GM18505 (cell line): Measurements from ENCODE around the gene SPTLC3.

Experiments used
- ATAC-seq: cut with Tn5 transposase; IDR thresholded peaks from one replicate; pipeline ENCODE4 v1.9.1; 2021; ENCODE audit not compliant: unreplicated experiment
- POLR2A ChIP-seq: IDR thresholded peaks from 4 replicates; pipeline ENCODE4 v1.6.1; 2011; ENCODE audit warnings: borderline replicate concordance; ENCODE audit not compliant: insufficient read depth, insufficient read length; ENCODE audit errors: extremely low read depth

Gene SPTLC3

DNA sequence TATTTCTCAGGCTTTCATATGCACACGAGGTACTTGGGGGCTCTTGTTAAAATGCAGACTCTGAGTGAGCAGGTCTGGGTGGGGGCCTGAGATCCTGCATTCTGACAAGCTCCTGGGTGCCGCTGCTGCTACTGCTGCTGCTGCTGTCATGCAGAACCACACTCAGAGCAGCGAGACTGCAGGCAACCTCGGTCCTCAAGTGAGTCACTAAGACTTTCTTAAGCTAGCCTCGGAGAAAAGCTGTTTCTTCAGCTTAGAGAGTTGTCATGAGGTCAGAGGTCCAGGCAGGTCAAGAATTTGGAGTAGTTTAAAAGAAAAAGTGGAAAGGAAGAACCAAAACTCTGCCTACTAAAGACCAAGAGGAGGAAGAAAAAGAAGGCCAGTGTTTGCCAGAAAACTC, 92.9 kb downstream of the SPTLC3 start:
- ATAC-seq = no peak
- TF ChIP-seq POLR2A = no peak

DNA sequence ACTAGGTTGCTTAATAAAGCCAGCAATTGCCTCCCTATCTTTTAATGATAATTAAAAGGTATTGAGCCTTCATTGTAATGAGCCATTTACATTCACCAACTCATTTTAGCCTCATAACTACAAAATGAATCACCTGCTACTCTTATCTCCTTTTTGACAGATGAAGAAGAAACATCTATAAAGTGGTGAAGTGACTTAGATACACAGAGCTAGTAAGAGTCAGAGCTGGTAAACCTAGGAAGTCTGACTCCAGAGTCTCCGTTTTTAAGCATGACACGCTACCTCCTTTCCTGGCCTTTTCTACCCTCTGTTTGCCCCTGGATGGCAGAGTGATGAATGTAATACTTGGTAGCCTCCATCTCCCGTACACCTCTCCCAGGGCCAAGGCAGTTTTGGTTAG, 93.5 kb downstream of the SPTLC3 start:
- TF ChIP-seq POLR2A = no peak
- ATAC-seq = no peak

DNA sequence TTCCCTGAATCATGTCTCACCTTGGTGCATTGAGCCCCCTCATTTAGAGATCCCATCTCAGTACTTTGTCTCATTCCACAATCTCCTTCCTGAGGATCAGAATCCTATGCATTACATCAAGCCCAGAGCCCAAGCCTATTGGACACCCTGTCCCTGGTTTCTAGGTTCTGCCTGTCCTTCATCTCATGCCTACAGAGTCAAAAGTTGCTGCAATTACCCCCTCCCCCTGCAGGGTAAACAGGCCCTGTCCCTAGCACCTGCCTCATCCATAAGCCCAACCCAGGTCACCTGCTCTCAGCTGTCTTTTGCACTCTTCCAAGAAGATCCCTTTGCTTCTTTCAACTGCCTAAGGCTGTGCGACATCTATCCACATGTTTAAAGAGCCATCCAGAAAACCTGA, 93.9 kb downstream of the SPTLC3 start:
- no peak for ATAC-seq
- no peak for TF ChIP-seq POLR2A

- TF ChIP-seq POLR2A = no peak
- no peak for ATAC-seq
Measured at GRCh38 chr20:13105039-13105438, 96.3 kb downstream of the SPTLC3 start.

GRCh38 chr20:13105864-13106457, 97.2 kb downstream of the SPTLC3 start:
- TF ChIP-seq POLR2A = no peak
- no peak for ATAC-seq

DNA sequence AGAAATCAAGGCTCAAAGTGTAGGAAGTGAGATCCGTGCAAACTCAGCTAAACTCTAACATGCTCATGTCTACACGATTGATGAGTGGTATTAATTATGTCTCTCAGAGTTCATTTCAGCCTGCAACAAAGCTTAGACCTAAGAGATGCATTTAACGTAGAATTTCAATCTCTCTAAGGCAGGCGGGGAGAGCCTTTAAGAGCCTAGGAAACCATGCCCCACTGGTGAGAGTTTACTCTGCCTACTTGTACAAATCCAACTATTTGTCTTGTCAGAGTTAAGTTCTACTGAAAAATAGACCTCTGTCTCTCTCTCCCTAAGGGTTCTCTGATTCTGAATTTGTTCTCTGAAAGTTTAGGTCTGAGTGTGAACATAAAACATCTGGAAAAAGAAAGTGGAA, 100.9 kb downstream of the SPTLC3 start:
- no peak for ATAC-seq
- TF ChIP-seq POLR2A = no peak

DNA sequence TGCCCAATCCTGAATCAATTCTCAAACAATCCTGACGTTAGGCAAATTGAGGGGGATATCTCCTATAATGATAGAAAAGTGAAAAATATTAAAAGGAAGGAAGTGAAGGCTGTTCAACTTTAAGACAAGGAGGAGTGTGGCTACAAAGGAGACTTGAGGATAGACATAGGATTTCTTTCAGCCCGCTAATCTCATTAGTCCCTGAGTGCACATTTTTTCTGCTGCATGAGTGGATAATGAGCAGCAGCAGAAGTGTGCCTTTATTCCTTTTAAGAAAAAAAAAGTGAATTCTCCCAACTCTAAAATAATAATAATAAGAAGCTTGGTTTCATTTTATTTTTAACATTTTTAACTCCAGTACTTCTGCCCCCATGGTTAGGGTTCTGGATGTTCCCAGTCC, 102.0 kb downstream of the SPTLC3 start:
- TF ChIP-seq POLR2A = no peak
- no peak for ATAC-seq

DNA sequence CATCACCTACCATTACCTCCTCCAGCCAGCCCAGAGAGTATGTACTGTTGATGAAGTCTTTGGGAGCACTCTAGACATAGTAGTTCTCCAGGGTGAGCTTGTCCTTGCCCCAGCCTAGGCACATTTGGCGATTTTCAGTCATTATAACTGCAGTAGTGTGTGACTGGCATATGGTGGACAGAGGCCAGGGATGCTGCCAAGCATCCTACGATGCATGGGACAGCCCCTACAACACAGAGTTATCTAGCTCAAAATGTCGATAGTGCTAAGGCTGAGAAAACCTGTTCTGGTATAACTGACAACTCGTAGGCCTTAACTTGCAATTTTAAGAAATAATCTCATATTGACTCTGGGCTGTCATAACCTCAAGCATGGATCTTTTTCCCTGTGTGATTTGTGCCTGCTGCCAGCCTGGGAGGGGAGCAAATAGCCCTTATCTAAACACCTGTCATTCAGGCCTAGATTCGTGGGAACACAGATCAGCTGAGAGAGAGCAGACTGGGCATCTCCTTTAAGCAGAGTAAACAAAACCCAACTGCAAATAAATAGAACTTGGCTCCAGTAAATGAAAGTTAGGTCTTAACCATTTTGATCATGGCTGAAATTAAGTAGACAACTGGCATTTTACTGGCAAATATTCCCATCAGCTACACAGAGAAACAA, 102.6 kb downstream of the SPTLC3 start:
- ATAC-seq = no peak
- TF ChIP-seq POLR2A = no peak

DNA sequence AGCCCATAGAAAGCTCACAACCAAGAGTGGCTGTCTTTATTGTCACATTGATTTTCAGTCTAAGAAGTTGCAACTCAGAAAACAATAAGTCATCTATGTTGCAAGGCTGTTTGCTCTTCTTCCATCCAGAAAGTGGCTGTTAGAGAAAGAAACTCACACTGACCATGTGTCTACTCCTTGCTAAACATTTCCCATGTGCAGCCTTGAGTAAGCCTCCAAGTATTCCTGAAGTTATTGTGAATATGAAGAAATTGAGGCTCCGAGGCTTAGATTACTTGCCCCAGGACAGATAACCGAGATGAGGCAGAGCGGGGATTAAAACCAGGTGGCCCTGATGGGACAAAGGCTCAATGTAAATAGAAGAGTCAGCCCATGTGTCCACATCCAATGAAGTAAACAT, 105.0 kb downstream of the SPTLC3 start:
- ATAC-seq = no peak
- TF ChIP-seq POLR2A = no peak

- ATAC-seq = no peak
- TF ChIP-seq POLR2A = no peak
Measured at GRCh38 chr20:13117200-13117599, 108.4 kb downstream of the SPTLC3 start.

DNA sequence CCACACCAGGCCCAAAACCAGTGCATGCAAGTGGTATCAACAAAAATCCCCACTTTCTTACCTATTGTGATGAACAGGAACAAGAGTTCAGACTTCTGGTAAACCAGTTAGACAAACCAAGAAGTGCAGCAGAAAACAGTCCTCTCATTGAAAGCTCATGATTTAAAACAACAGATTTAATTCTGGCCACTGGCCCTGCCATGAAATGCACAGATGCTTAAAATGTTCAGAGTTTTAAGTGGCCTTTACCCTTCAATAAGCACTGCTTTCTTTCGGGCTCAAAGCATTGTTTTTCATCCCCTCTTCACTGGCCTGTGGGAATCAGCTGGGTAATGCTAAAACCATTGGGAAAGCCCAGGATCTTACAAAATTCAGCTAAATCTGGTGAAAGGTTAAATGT, 109.9 kb downstream of the SPTLC3 start:
- ATAC-seq = no peak
- no peak for TF ChIP-seq POLR2A

DNA sequence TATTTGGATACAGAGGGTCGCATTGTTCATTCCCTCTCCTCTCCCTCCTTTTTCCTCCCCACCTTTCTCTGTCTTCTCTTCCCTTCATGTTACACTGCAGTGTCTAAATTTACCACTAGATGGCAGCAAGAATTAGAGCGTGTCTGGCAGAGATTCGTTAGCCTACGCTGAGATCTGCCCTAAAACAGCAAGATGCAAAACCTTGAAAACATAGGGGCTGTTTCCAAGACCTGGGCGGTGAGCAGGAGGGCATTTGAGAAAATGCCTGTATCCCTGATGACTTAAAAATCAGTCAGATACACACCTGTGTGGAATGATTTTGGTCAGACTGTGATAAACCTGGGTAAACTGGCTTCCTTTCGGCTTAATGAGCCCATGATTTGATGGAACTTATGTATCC, 110.8 kb downstream of the SPTLC3 start:
- ATAC-seq = peak; percentile 58
- no peak for TF ChIP-seq POLR2A

DNA sequence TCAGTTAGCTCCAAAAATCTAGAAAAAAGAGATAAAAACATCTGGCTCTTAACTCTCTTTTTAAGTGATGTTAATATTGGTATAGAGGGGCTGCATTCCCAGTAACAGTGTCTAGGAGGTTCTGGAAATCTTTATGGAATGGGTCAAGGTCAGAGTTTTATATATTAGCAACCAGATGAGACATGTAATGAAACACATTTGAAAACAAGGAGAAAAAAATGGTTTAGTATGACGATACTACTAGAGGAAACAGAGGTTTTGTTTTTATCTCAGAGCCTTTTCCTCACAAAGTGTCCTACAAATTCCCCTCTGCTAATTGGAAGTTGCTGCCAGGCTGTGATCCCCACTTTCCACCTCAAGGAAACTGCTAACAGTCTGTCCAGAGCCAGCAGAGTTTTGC, 111.7 kb downstream of the SPTLC3 start:
- no peak for ATAC-seq
- TF ChIP-seq POLR2A = no peak

DNA sequence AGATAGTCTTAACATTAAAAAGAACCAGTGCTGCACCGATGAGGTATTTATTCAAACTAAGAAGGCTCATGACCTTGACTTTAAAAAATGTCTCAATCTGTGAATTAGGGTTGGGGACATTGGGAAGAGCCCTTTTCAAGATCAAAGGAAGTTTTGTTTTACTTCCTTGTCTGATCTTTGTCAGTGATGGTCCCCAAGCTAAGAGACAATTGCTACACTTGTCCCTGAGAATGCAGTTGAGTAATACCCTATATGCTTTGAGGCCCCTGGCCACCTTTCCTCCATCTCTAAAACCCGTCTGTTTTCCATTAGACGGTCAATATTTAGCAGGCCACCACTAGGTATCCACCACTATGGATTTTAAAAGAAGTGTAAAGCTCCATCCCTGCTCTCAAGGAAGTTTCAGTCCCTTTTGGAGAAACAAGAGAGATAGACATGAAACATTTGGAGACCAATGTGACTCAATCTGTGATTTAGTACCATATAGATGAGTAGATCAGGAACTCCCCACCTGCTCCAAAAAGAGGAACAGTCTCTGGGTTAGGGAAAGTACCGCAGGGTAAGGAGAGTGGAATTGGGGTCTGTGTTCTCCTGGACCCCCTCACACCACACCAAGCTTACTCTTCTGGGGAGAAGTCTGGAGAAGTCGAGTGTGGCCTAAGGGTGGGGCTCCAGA, 113.2 kb downstream of the SPTLC3 start:
- no peak for TF ChIP-seq POLR2A
- ATAC-seq = peak; percentile 66
